HCT116 (cell line): Measurements from ENCODE around the gene TBC1D21. TPM values are rescaled to one million over a fixed set of nuclear protein-coding genes. Genes with fewer than 3 reads are reported as not detected.

Experiments
- ATAC-seq: fragments of 200-7000 bp; cut with Tn5 transposase; 2 replicates; pipeline ENCODE4 v1.9.1; 2020; ENCODE audit warnings: mild to moderate bottlenecking, moderate library complexity
- BruUV-seq: library from RNA; stranded (reverse); fragments of 400-500 nt; replicated peaks from 2 replicates; lab custom pipeline; 2021; lab: Mats Ljungman, UMichigan
- CTCF ChIA-PET: fragments of 300-600 bp; sonication (Branson Sonifier 250); formaldehyde crosslinking; loops from one replicate; lab custom pipeline; 2021; ENCODE audit warnings: antibody characterized with exemption; lab: Charles Lee
- POLR2A ChIA-PET: fragments of 300-600, 350-600 bp; sonication (Branson Sonifier 250); formaldehyde crosslinking; loops from one replicate; lab custom pipeline; 2021; ENCODE audit warnings: antibody characterized with exemption; lab: Charles Lee
- RAD21 ChIA-PET, 2 experiments: fragments of 300-600 bp; sonication (Branson Sonifier 250); formaldehyde crosslinking; loops; one replicate each; lab custom pipeline; 2023; ENCODE audit warnings: low total read pairs in 2 of 2; ENCODE audit not compliant: uncharacterized antibody in 2 of 2, unreplicated experiment in 2 of 2, low non-redundant PET in 1 of 2; lab: Charles Lee
- DNase-seq: peaks from one replicate; pipeline ENCODE4 v3.0.0-alpha.2; 2010; ENCODE audit warnings: low read depth, low spot score
- H2AFZ ChIP-seq: fragments of 200-600 bp; shearing (Covaris generic), sonication (generic); 2 replicates; pipeline ENCODE4 v1.6.1; 2017; ENCODE audit warnings: low read depth, mixed run types, mixed read lengths, antibody characterized with exemption, low read length; ENCODE audit not compliant: poor library complexity, severe bottlenecking
- H3K27ac ChIP-seq: 2 replicates; pipeline ENCODE4 v1.5.1; 2012; ENCODE audit warnings: low read depth, low read length
- H3K27me3 ChIP-seq: fragments of 200-600 bp; sonication (generic); 2 replicates; pipeline ENCODE4 v1.6.1; 2016; ENCODE audit warnings: mixed run types, low read length, mixed read lengths; ENCODE audit not compliant: insufficient read depth
- H3K36me3 ChIP-seq, 2 experiments: fragments of 200-500 bp in 1 of 2; fragments of 200-600 bp in 1 of 2; sonication (Bioruptor generic) in 1 of 2; sonication (generic) in 1 of 2; 2 replicates each; pipeline versions ENCODE4 v1.5.1 to v1.6.1; 2014 to 2016; ENCODE audit warnings: low read length in 2 of 2, inconsistent platforms in 1 of 2, mixed read lengths in 1 of 2, mixed run types in 1 of 2; ENCODE audit not compliant: insufficient read depth in 2 of 2, control insufficient read depth in 1 of 2
- H3K4me1 ChIP-seq, 2 experiments: fragments of 200-600 bp in 1 of 2; sonication (generic) in 1 of 2; 2 replicates each; pipeline versions ENCODE4 v1.5.1 to v1.6.1; 2012 to 2017; ENCODE audit warnings: low read length in 2 of 2, inconsistent platforms in 1 of 2, mild to moderate bottlenecking in 1 of 2, mixed read lengths in 1 of 2, mixed run types in 1 of 2, moderate library complexity in 1 of 2; ENCODE audit not compliant: insufficient read depth in 2 of 2, control insufficient read depth in 1 of 2
- H3K4me2 ChIP-seq: fragments of 200-600 bp; sonication (generic); 2 replicates; pipeline ENCODE4 v1.6.1; 2017; ENCODE audit warnings: mixed run types, low read length, mixed read lengths
- H3K4me3 ChIP-seq, 2 experiments: fragments of 200-600 bp in 1 of 2; sonication (generic) in 1 of 2; replicated peaks in 1 of 2; 2 replicates each; pipeline ENCODE4 v1.5.1; 2011 to 2016; ENCODE audit warnings: low read length in 2 of 2, control low read depth in 1 of 2, low read depth in 1 of 2, mild to moderate bottlenecking in 1 of 2, mixed read lengths in 1 of 2, mixed run types in 1 of 2
- H3K79me2 ChIP-seq: fragments of 200-600 bp; sonication (generic); 2 replicates; pipeline ENCODE4 v1.6.1; 2017; ENCODE audit warnings: mild to moderate bottlenecking, mixed run types, low read length, moderate library complexity, mixed read lengths; ENCODE audit not compliant: insufficient read depth
- H3K9ac ChIP-seq: fragments of 200-600 bp; sonication (generic); 2 replicates; pipeline ENCODE4 v1.6.1; 2016; ENCODE audit warnings: low read length, mixed read lengths
- H3K9me2 ChIP-seq: fragments of 200-600 bp; sonication (generic), shearing (Covaris generic); 2 replicates; pipeline ENCODE4 v1.6.1; 2017; ENCODE audit warnings: mixed run types, mild to moderate bottlenecking, moderate library complexity; ENCODE audit not compliant: insufficient read depth
- H3K9me3 ChIP-seq, 2 experiments: fragments of 200-500 bp in 1 of 2; fragments of 200-600 bp in 1 of 2; sonication (Bioruptor generic) in 1 of 2; sonication (generic) in 1 of 2; 2 replicates each; pipeline ENCODE4 v1.6.1; 2014 to 2017; ENCODE audit warnings: low read length in 2 of 2, mixed read lengths in 2 of 2, inconsistent platforms in 1 of 2, low read depth in 1 of 2, mild to moderate bottlenecking in 1 of 2, mixed run types in 1 of 2, moderate library complexity in 1 of 2; ENCODE audit not compliant: control insufficient read depth in 1 of 2, insufficient read depth in 1 of 2
- H4K20me1 ChIP-seq: fragments of 200-600 bp; sonication (generic), shearing (Covaris generic); 2 replicates; pipeline ENCODE4 v1.6.1; 2017; ENCODE audit warnings: mixed run types, mild to moderate bottlenecking, moderate library complexity; ENCODE audit not compliant: insufficient read depth
- CBX3 ChIP-seq: IDR thresholded peaks from 2 replicates; pipeline ENCODE4 v1.6.1; 2012; ENCODE audit warnings: low read depth
- CEBPB ChIP-seq: IDR thresholded peaks from 2 replicates; pipeline ENCODE4 v1.6.1; 2012; ENCODE audit warnings: low read depth
- EGR1 ChIP-seq: IDR thresholded peaks from 2 replicates; pipeline ENCODE4 v1.6.1; 2012; ENCODE audit warnings: low read depth
- ELF1 ChIP-seq: IDR thresholded peaks from 2 replicates; pipeline ENCODE4 v1.6.1; 2012; ENCODE audit warnings: low read depth, borderline replicate concordance
- EZH2 ChIP-seq: fragments of 200-600 bp; sonication (generic); IDR thresholded peaks from 2 replicates; pipeline ENCODE4 v1.6.1; 2017; ENCODE audit warnings: antibody characterized with exemption, mixed run types
- EZH2phosphoT487 ChIP-seq: fragments of 200-600 bp; IDR thresholded peaks from 2 replicates; pipeline ENCODE4 v1.6.1; 2018; ENCODE audit warnings: antibody characterized with exemption, borderline replicate concordance
- MAX ChIP-seq: IDR thresholded peaks from 2 replicates; pipeline ENCODE4 v1.6.1; 2012
- POLR2A ChIP-seq: IDR thresholded peaks from 2 replicates; pipeline ENCODE4 v1.7.0; 2011; ENCODE audit warnings: borderline replicate concordance; ENCODE audit not compliant: insufficient read depth, insufficient read length; ENCODE audit errors: extremely low read depth
- POLR2AphosphoS5 ChIP-seq: IDR thresholded peaks from 2 replicates; pipeline ENCODE4 v1.6.1; 2011; ENCODE audit warnings: mild to moderate bottlenecking, low read depth, low read length, moderate library complexity
- RAD21 ChIP-seq: IDR thresholded peaks from 2 replicates; pipeline ENCODE4 v1.6.1; 2012; ENCODE audit warnings: low read depth, mild to moderate bottlenecking
- SIN3A ChIP-seq: IDR thresholded peaks from 2 replicates; pipeline ENCODE4 v1.6.1; 2012; ENCODE audit warnings: low read depth
- SP1 ChIP-seq: IDR thresholded peaks from 2 replicates; pipeline ENCODE4 v1.6.1; 2012; ENCODE audit warnings: low read depth
- SRF ChIP-seq: IDR thresholded peaks from 2 replicates; pipeline ENCODE4 v1.6.1; 2012; ENCODE audit warnings: low read depth
- TCF7L2 ChIP-seq: IDR thresholded peaks from 2 replicates; pipeline ENCODE4 v1.7.0; 2011; ENCODE audit warnings: borderline replicate concordance, inconsistent platforms; ENCODE audit not compliant: insufficient read depth, insufficient read length; ENCODE audit errors: extremely low read depth
- YY1 ChIP-seq: IDR thresholded peaks from 2 replicates; pipeline ENCODE4 v1.6.1; 2011; ENCODE audit warnings: low read length, low read depth, moderate library complexity, mild to moderate bottlenecking; ENCODE audit not compliant: insufficient replicate concordance; ENCODE audit errors: extremely low read depth
- ZBTB33 ChIP-seq: IDR thresholded peaks from 2 replicates; pipeline ENCODE4 v1.6.1; 2011; ENCODE audit warnings: mild to moderate bottlenecking, low read length, moderate library complexity; ENCODE audit not compliant: insufficient replicate concordance; ENCODE audit errors: extremely low read depth
- ZFX ChIP-seq: fragments of 450-650 bp; IDR thresholded peaks from 2 replicates; pipeline ENCODE4 v1.6.1; 2017
- ZNF274 ChIP-seq: fragments of 200-500 bp; sonication (Bioruptor generic); IDR thresholded peaks from 2 replicates; pipeline ENCODE4 v1.6.1; 2014; ENCODE audit warnings: mild to moderate bottlenecking, low read depth, low read length, inconsistent platforms
- intact Hi-C: fragments of 100-400 bp; cut with micrococcal nuclease; formaldehyde crosslinking; loops from 2 replicates; pipeline ENCODE4 v1.10.0; 2022
- total RNA-seq: library from RNA; stranded (reverse); gene quantifications from one replicate; pipeline ENCODE4 v1.2.1, GENCODE V29; 2021; ENCODE audit not compliant: unreplicated experiment
- TF ChIP-seq, protein P1 (sequence below), 3 experiments: fragments of 200-600 bp in 1 of 3; sonication (generic) in 1 of 3; IDR thresholded peaks in 2 of 3; conservative IDR thresholded peaks in 1 of 3; 2 replicates each; pipeline ENCODE4 v1.5.1; 2012 to 2017; ENCODE audit warnings: low read depth in 2 of 3, low read length in 2 of 3, antibody characterized with exemption in 1 of 3, borderline replicate concordance in 1 of 3, control low read depth in 1 of 3, mild to moderate bottlenecking in 1 of 3, mixed read lengths in 1 of 3, mixed run types in 1 of 3, moderate library complexity in 1 of 3; ENCODE audit not compliant: insufficient read depth in 1 of 3

Gene TBC1D21
- total RNA-seq, 1 experiment from 2014 or later: not detected

- Histone ChIP-seq H3K27me3 (no peaks in the 10 kb centered on the region), H3K9me2 (no peaks in the 10 kb centered on the region), H3K9me3 (no peaks in the 10 kb centered on the region), H3K36me3 (no peaks in the 10 kb centered on the region), H3K4me2 (no peak overlapping the region), H3K27ac (no peak overlapping the region), H3K4me3 (no peak overlapping the region), H2AFZ (no peak overlapping the region), H4K20me1 (no peaks in the 10 kb centered on the region), H3K79me2 (no peaks in the 10 kb centered on the region), H3K9ac (no peak overlapping the region), H3K4me1 (peaks cover 0 to 10% of the 10 kb centered on the region in 2 experiments; a peak in 1 of 4 replicates)
- no peak for DNase-seq
- no peak for ATAC-seq
- TF ChIP-seq YY1 (no peak), SIN3A (no peak), CBX3 (no peak), EZH2 (no peak), EZH2phosphoT487 (no peak), SRF (no peak), ZFX (no peak), ZBTB33 (no peak), POLR2A (no peak), MAX (no peak), EGR1 (no peak), RAD21 (no peak), CEBPB (no peak), ELF1 (no peak), POLR2AphosphoS5 (no peak), SP1 (no peak), TCF7L2 (no peak), ZNF274 (no peak)
- TF ChIP-seq, protein P1, sequence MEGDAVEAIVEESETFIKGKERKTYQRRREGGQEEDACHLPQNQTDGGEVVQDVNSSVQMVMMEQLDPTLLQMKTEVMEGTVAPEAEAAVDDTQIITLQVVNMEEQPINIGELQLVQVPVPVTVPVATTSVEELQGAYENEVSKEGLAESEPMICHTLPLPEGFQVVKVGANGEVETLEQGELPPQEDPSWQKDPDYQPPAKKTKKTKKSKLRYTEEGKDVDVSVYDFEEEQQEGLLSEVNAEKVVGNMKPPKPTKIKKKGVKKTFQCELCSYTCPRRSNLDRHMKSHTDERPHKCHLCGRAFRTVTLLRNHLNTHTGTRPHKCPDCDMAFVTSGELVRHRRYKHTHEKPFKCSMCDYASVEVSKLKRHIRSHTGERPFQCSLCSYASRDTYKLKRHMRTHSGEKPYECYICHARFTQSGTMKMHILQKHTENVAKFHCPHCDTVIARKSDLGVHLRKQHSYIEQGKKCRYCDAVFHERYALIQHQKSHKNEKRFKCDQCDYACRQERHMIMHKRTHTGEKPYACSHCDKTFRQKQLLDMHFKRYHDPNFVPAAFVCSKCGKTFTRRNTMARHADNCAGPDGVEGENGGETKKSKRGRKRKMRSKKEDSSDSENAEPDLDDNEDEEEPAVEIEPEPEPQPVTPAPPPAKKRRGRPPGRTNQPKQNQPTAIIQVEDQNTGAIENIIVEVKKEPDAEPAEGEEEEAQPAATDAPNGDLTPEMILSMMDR (IDR thresholded peaks at IDR 0.05 in 2 of 3, conservative IDR thresholded peaks at IDR 0.05 in 1 of 3; ENCODE audit: borderline replicate concordance in 1 of 3, insufficient read depth in 1 of 3, low read depth in 2 of 3, low read length in 2 of 3): no peak
- ChIA-PET POLR2A (no interaction called here), CTCF (interaction anchor here (1.0 kb wide), 1 partner anchor 25 kb away, joined by 3 read pairs; no protein-coding TSS in a partner anchor), RAD21 (interaction anchor here in 1 of 2 experiments (0.6 kb wide), 1 partner anchor 66 kb away, joined by 3 read pairs; no protein-coding TSS in a partner anchor)
- BruUV-seq: no TSS peak
- intact Hi-C loops: no loop called here
Measured at GRCh38 chr15:73899197-73900094, 26.1 kb downstream of the TBC1D21 start.
